CD1c-positive myeloid dendritic cell (primary cell): ENCODE data around the gene ENPP7.
"Not testable (repeated sequence)": the region's sequence is repeated elsewhere in the genome, so short reads cannot be mapped to it uniquely, and the experiment has no call there.

ENCODE experiments used
- DNase-seq: peaks from one replicate; pipeline ENCODE4 v3.0.0-alpha.2; 2016; ENCODE audit errors: extremely low spot score

The ENPP7 gene

GRCh38 chr17:79749156-79749815, 18.5 kb downstream of the ENPP7 start:
- DNase-seq = no peak

- DNase-seq = no peak
Measured at GRCh38 chr17:79749958-79750357, 19.2 kb downstream of the ENPP7 start.

- no peak for DNase-seq
Measured at GRCh38 chr17:79750650-79751545, 20.2 kb downstream of the ENPP7 start.

- peak; percentile 38 for DNase-seq
Measured at GRCh38 chr17:79752175-79752574, 21.4 kb downstream of the ENPP7 start.

- DNase-seq = no peak
Measured at GRCh38 chr17:79754370-79754769, 23.6 kb downstream of the ENPP7 start.

GRCh38 chr17:79754903-79755302, 24.2 kb downstream of the ENPP7 start:
- not testable (repeated sequence) for DNase-seq

GRCh38 chr17:79755591-79755990, 24.8 kb downstream of the ENPP7 start:
- no peak for DNase-seq

- no peak for DNase-seq
Measured at GRCh38 chr17:79757140-79757745, 26.5 kb downstream of the ENPP7 start.

GRCh38 chr17:79758271-79758670, 27.5 kb downstream of the ENPP7 start:
- no peak for DNase-seq

- no peak for DNase-seq
Measured at GRCh38 chr17:79760197-79760906, 29.6 kb downstream of the ENPP7 start.

- no peak for DNase-seq
Measured at GRCh38 chr17:79761894-79762589, 31.3 kb downstream of the ENPP7 start.

- no peak for DNase-seq
Measured at GRCh38 chr17:79765708-79766107, 35.0 kb downstream of the ENPP7 start.

- no peak for DNase-seq
Measured at GRCh38 chr17:79769570-79770506, 39.1 kb downstream of the ENPP7 start.

GRCh38 chr17:79771276-79771675, 40.5 kb downstream of the ENPP7 start:
- DNase-seq = no peak

GRCh38 chr17:79772726-79773125, 42.0 kb downstream of the ENPP7 start:
- DNase-seq = not testable (repeated sequence)

GRCh38 chr17:79774561-79774975, 43.8 kb downstream of the ENPP7 start:
- no peak for DNase-seq

- no peak for DNase-seq
Measured at GRCh38 chr17:79775632-79776031, 44.9 kb downstream of the ENPP7 start.

- no peak for DNase-seq
Measured at GRCh38 chr17:79776376-79777119, 45.8 kb downstream of the ENPP7 start.

- peak; percentile 53 for DNase-seq
Measured at GRCh38 chr17:79777120-79777893, 46.6 kb downstream of the ENPP7 start.
